Ovary (tissue), 9 donors: ENCODE data around the gene ALLC. TPM values are rescaled to one million over a fixed set of nuclear protein-coding genes. Genes with fewer than 3 reads are reported as not detected.

Source experiments
- DNase-seq, 5 donors: peaks; one replicate each; pipeline ENCODE4 v3.0.0-alpha.2; 2019 to 2020
- H3K27ac ChIP-seq, 2 donors: fragments of 200-600 bp; one replicate each; pipeline versions ENCODE4 v1.5.1 to v1.8.0; 2019 to 2022
- H3K27me3 ChIP-seq: fragments of 200-600 bp; one replicate; pipeline ENCODE4 v1.8.0; 2022
- H3K36me3 ChIP-seq: fragments of 200-600 bp; sonication (generic); one replicate; pipeline ENCODE4 v1.5.1; 2019
- H3K4me1 ChIP-seq: one replicate; pipeline ENCODE4 v1.8.1; 2013; ENCODE audit warnings: mild to moderate bottlenecking, moderate library complexity; ENCODE audit not compliant: insufficient read depth
- H3K4me3 ChIP-seq: fragments of 200-600 bp; sonication (generic); one replicate; pipeline ENCODE4 v1.5.1; 2017
- H3K9me3 ChIP-seq, 2 donors: fragments of 200-600 bp in 1 of 2; sonication (generic) in 1 of 2; one replicate each; pipeline versions ENCODE4 v1.5.1 to v1.8.1; 2013 to 2019; ENCODE audit warnings: mild to moderate bottlenecking in 1 of 2, moderate library complexity in 1 of 2
- CTCF ChIP-seq, 3 donors: fragments of 450-650 bp in 2 of 3; fragments of 200-600 bp in 1 of 3; IDR thresholded peaks; one replicate each; pipeline versions ENCODE4 v1.5.1 to v1.8.0; 2016 to 2022; ENCODE audit warnings: antibody characterized with exemption in 3 of 3, mild to moderate bottlenecking in 1 of 3
- EP300 ChIP-seq: sonication (generic); formaldehyde crosslinking; IDR thresholded peaks from one replicate; pipeline ENCODE4 v1.6.1; 2017; ENCODE audit warnings: antibody characterized with exemption
- POLR2A ChIP-seq: fragments of 450-650 bp; IDR thresholded peaks from one replicate; pipeline ENCODE4 v1.6.1; 2017; ENCODE audit warnings: antibody characterized with exemption, mild to moderate bottlenecking, moderate library complexity
- WGBS, 3 donors: extraction: QIAGEN DNeasy Blood & Tissue Kit in 1 of 3; methylation state at CpG; one replicate each; pipeline versions ENCODE4 v1.1.5 to v1.1.7; 2013 to 2017; 5-methylcytosine and 5-hydroxymethylcytosine counted together
- intact Hi-C, 4 donors: fragments of 100-400 bp; cut with DNase I; formaldehyde crosslinking; loops; one replicate each; pipeline versions ENCODE4 v1.11.0 to v1.15.1; 2022 to 2023
- polyA plus RNA-seq, 2 donors: library from polyadenylated mRNA; stranded (reverse); fragments of 200-250 nt in 1 of 2; fragments of 350-450 nt in 1 of 2; fragmentation: Illumina TruSeq in 1 of 2; extraction: RNeasy Lipid Tissue Mini Kit (QIAGEN cat#74804) in 1 of 2; gene quantifications; one replicate each; pipeline ENCODE4 v1.2.3, GENCODE V29; 2013 to 2014
- total RNA-seq, 7 donors: library from RNA; depleted of rRNA in 2 of 7; stranded (reverse); fragments of >200 nt in 2 of 7; fragmentation: NEBNext Ultra II Directional in 3 of 7; extraction: Animal tissue kit (Norgen Biotek cat#: 25700) in 3 of 7; gene quantifications; one replicate each; pipeline versions ENCODE4 v1.1.0 to v1.2.4, GENCODE V29; 2016 to 2023
- donor health status: DM: no; HTN: no; CAD: no; lungs with moderate emphysema.
- donor health status: DM: no; HTN: no; CAD: no.
- donor health status: Bipolar disorder and iron deficiency.
- donor health status: DM: yes; HTN: yes; CAD: no.
- donor health status: DM: no; HTN: no; CAD: no.
- donor health status: DM: yes; HTN: yes; CAD: no.

The ALLC gene
- total and polyA plus RNA-seq, 9 donors = 0.20 to 1.2 (median 0.76) TPM; not detected in 5

GRCh38 chr2:3645745-3646389 lies 12.1 kb upstream of the ALLC start:
- peak in 1 of 5 donors; percentile 16 for DNase-seq
- Histone ChIP-seq H3K27me3 (no peaks in the 10 kb centered on the region), H3K4me1 (peaks cover 4% of the 10 kb centered on the region), H3K27ac (no peak overlapping the region), H3K4me3 (no peak overlapping the region), H3K9me3 (no peaks in the 10 kb centered on the region), H3K36me3 (no peaks in the 10 kb centered on the region)
- 71 to 78% (median 74%) methylated on average over 10 of the region's 10 CpGs for WGBS, 3 donors
- intact Hi-C loops = loop anchor here in 1 of 4 donors (5.0 kb wide), 1 partner anchor 59 kb away; no protein-coding TSS in a partner anchor
- TF ChIP-seq POLR2A (no peak), CTCF (IDR thresholded peaks at IDR 0.05) (no peak), EP300 (no peak)

GRCh38 chr2:3646446-3646845 lies 11.6 kb upstream of the ALLC start:
- no peak for DNase-seq
- 89 to 93% (median 92%) methylated on average over 8 of the region's 8 CpGs for WGBS, 3 donors

GRCh38 chr2:3647246-3647645 lies 10.8 kb upstream of the ALLC start:
- WGBS, 3 donors = 75 to 78% (median 77%) methylated on average over 13 of the region's 13 CpGs
- TF ChIP-seq POLR2A (no peak), EP300 (no peak), CTCF (IDR thresholded peaks at IDR 0.05) (no peak)
- Histone ChIP-seq H3K27ac (no peak overlapping the region), H3K27me3 (no peaks in the 10 kb centered on the region), H3K4me1 (peaks cover 4% of the 10 kb centered on the region), H3K9me3 (no peaks in the 10 kb centered on the region), H3K36me3 (no peaks in the 10 kb centered on the region), H3K4me3 (no peak overlapping the region)
- intact Hi-C loops = loop anchor here in 1 of 4 donors (5.0 kb wide), 1 partner anchor 60 kb away; no protein-coding TSS in a partner anchor
- no peak for DNase-seq

More at GRCh38 chr2:3646446-3646845, 11.6 kb upstream of the ALLC start:
- no peaks in the 10 kb centered on the region for H3K27me3 ChIP-seq
- peaks cover 4% of the 10 kb centered on the region for H3K4me1 ChIP-seq
- no peaks in the 10 kb centered on the region for H3K36me3 ChIP-seq
- H3K4me3 ChIP-seq = no peak overlapping the region
- no peaks in the 10 kb centered on the region for H3K9me3 ChIP-seq
- TF ChIP-seq CTCF (IDR thresholded peaks at IDR 0.05) (no peak), EP300 (no peak), POLR2A (no peak)
- intact Hi-C loops = loop anchor here in 1 of 4 donors (5.0 kb wide), 1 partner anchor 59 kb away; no protein-coding TSS in a partner anchor
- H3K27ac ChIP-seq = no peak overlapping the region

- WGBS, 3 donors = 84 to 88% (median 86%) methylated on average over 14 of the region's 14 CpGs
- Histone ChIP-seq H3K4me3 (no peak overlapping the region), H3K27me3 (no peaks in the 10 kb centered on the region), H3K27ac (no peak overlapping the region), H3K4me1 (peaks cover 4% of the 10 kb centered on the region), H3K9me3 (no peaks in the 10 kb centered on the region), H3K36me3 (no peaks in the 10 kb centered on the region)
- TF ChIP-seq POLR2A (no peak), CTCF (IDR thresholded peaks at IDR 0.05) (no peak), EP300 (no peak)
- no peak for DNase-seq
- intact Hi-C loops = loop anchor here in 1 of 4 donors (5.0 kb wide), 1 partner anchor 61 kb away; no protein-coding TSS in a partner anchor
Observed at GRCh38 chr2:3647831-3648651, 10.0 kb upstream of the ALLC start.
